Measurements from ENCODE around the gene PLG.
"Not testable (repeated sequence)": the region's sequence is repeated elsewhere in the genome, so short reads cannot be mapped to it uniquely, and the experiment has no call there.

Gene PLG

GRCh38 chr6:160701918-160702680 is at the start of gene PLG:
Gene PLG, plus strand, starts transcription at chr6:160702244. Its CDS starts 61 bp downstream, at chr6:160702305.
- not testable (repeated sequence) for DNase-seq (ENCODE audit: low read depth in 2 of 2)

GRCh38 chr6:160659562-160659961 is 42.5 kb upstream of the PLG start:
- DNase-seq (ENCODE audit: low read depth in 2 of 2): no peak

GRCh38 chr6:160661216-160661615 is 40.8 kb upstream of the PLG start:
- DNase-seq (ENCODE audit: low read depth in 2 of 2): no peak

GRCh38 chr6:160662429-160662828 is 39.6 kb upstream of the PLG start:
- DNase-seq (ENCODE audit: low read depth in 2 of 2): no peak

GRCh38 chr6:160662842-160663241 is 39.2 kb upstream of the PLG start:
- DNase-seq (ENCODE audit: low read depth in 2 of 2): no peak

GRCh38 chr6:160664198-160664597 is 37.8 kb upstream of the PLG start, which contains the start of gene LPA:
Gene LPA, minus strand, starts transcription at chr6:160664275. Its CDS starts 61 bp downstream, at chr6:160664214.
- not testable (repeated sequence) for DNase-seq (ENCODE audit: low read depth in 2 of 2)

GRCh38 chr6:160667639-160668481 is 34.2 kb upstream of the PLG start:
- peak; percentile 2 to 11 for DNase-seq (ENCODE audit: low read depth in 2 of 2)

- DNase-seq (ENCODE audit: low read depth in 2 of 2): no peak
These were observed 33.5 kb upstream of the PLG start for GRCh38 chr6:160668589-160668988.

GRCh38 chr6:160676418-160676817 is 25.6 kb upstream of the PLG start:
- DNase-seq (ENCODE audit: low read depth in 2 of 2): not testable (repeated sequence)

- no peak for DNase-seq (ENCODE audit: low read depth in 2 of 2)
These were observed 23.8 kb upstream of the PLG start for GRCh38 chr6:160678230-160678629.

- DNase-seq (ENCODE audit: low read depth in 2 of 2): no peak
These were observed 23.2 kb upstream of the PLG start for GRCh38 chr6:160678744-160679401.

GRCh38 chr6:160679402-160679769 is 22.7 kb upstream of the PLG start:
- DNase-seq (ENCODE audit: low read depth in 2 of 2): no peak

GRCh38 chr6:160685101-160685761 is 16.8 kb upstream of the PLG start:
- DNase-seq (ENCODE audit: low read depth in 2 of 2): not testable (repeated sequence)

- no peak for DNase-seq (ENCODE audit: low read depth in 2 of 2)
These were observed 16.1 kb upstream of the PLG start for GRCh38 chr6:160685762-160686450.

- DNase-seq (ENCODE audit: low read depth in 2 of 2): no peak
These were observed 11.6 kb upstream of the PLG start for GRCh38 chr6:160690458-160690857.

GRCh38 chr6:160691617-160692016 is 10.4 kb upstream of the PLG start:
- DNase-seq (ENCODE audit: low read depth in 2 of 2): no peak

- no peak for DNase-seq (ENCODE audit: low read depth in 2 of 2)
These were observed 9.6 kb upstream of the PLG start for GRCh38 chr6:160692369-160692959.

GRCh38 chr6:160695025-160695424 is 7.0 kb upstream of the PLG start:
- DNase-seq (ENCODE audit: low read depth in 2 of 2): not testable (repeated sequence)

GRCh38 chr6:160695622-160696021 is 6.4 kb upstream of the PLG start:
- not testable (repeated sequence) for DNase-seq (ENCODE audit: low read depth in 2 of 2)

- not testable (repeated sequence) for DNase-seq (ENCODE audit: low read depth in 2 of 2)
These were observed 5.2 kb upstream of the PLG start for GRCh38 chr6:160696884-160697283.

GRCh38 chr6:160697826-160698225 is 4.2 kb upstream of the PLG start:
- DNase-seq (ENCODE audit: low read depth in 2 of 2): no peak

Data from stimulated activated CD8-positive, alpha-beta memory T cell treated with anti-CD3 and anti-CD28 coated beads, Interleukin-15, amount 100 ng/mL, for 48 hours (primary cell).